Activated naive CD4-positive, alpha-beta T cell treated with anti-CD3 and anti-CD28 coated beads, Interleukin-2, amount 10 ng/mL, durations not matched to agents 7 days and 5 days (primary cell): Measurements from ENCODE around the gene MPPE1.
A peak's percentile ranks its signal among the peaks of the same experiment; 100 is the strongest.
"Not testable (repeated sequence)": the region's sequence is repeated elsewhere in the genome, so short reads cannot be mapped to it uniquely, and the experiment has no call there.

ENCODE experiments used
- CTCF ChIA-PET: fragments of 350-600 bp; sonication (Branson Sonifier 250); formaldehyde crosslinking; loops from one replicate; lab custom pipeline; 2021; ENCODE audit warnings: antibody characterized with exemption; lab: Charles Lee
- DNase-seq: peaks from one replicate; pipeline ENCODE4 v3.0.0-alpha.2; 2020
- H3K27ac Mint-ChIP-seq: one replicate; pipeline ENCODE4 v1.8.0; 2021; ENCODE audit warnings: mild to moderate bottlenecking, moderate library complexity, mixed read lengths
- H3K27me3 Mint-ChIP-seq: one replicate; pipeline ENCODE4 v1.8.0; 2021; ENCODE audit warnings: mild to moderate bottlenecking, mixed read lengths
- H3K36me3 Mint-ChIP-seq: one replicate; pipeline ENCODE4 v1.8.0; 2021; ENCODE audit warnings: mixed read lengths
- H3K4me1 Mint-ChIP-seq: one replicate; pipeline ENCODE4 v1.8.0; 2021; ENCODE audit warnings: mixed read lengths
- H3K4me3 Mint-ChIP-seq: one replicate; pipeline ENCODE4 v1.8.0; 2021; ENCODE audit warnings: mild to moderate bottlenecking, moderate library complexity, mixed read lengths
- H3K9me3 Mint-ChIP-seq: one replicate; pipeline ENCODE4 v1.8.0; 2021; ENCODE audit warnings: mixed read lengths

MPPE1 gene

GRCh38 chr18:11944786-11945185 is 36.7 kb upstream of the MPPE1 start:
- Mint-ChIP-seq H3K36me3 (no peaks in the 10 kb centered on the region), H3K4me3 (no peak overlapping the region), H3K27ac (no peak overlapping the region), H3K27me3 (no peaks in the 10 kb centered on the region), H3K9me3 (no peaks in the 10 kb centered on the region), H3K4me1 (peaks cover 21% of the 10 kb centered on the region)
- CTCF ChIA-PET: interaction anchor here (1.0 to 1.8 kb wide), 3 partner anchors 36 to 51 kb away, joined by 3 to 9 read pairs (median 3); partner anchors contain the start of gene IMPA2
- no peak for DNase-seq

- H3K27me3 Mint-ChIP-seq: no peaks in the 10 kb centered on the region
- DNase-seq: no peak
- H3K9me3 Mint-ChIP-seq: no peaks in the 10 kb centered on the region
- no peak overlapping the region for H3K27ac Mint-ChIP-seq
- peaks cover 21% of the 10 kb centered on the region for H3K4me1 Mint-ChIP-seq
- no peaks in the 10 kb centered on the region for H3K36me3 Mint-ChIP-seq
- H3K4me3 Mint-ChIP-seq: no peak overlapping the region
- CTCF ChIA-PET: interaction anchor here (1.2 to 1.8 kb wide), 2 partner anchors 49 to 51 kb away, joined by 3 to 9 read pairs; no protein-coding TSS in a partner anchor
These were observed 36.1 kb upstream of the MPPE1 start for GRCh38 chr18:11944252-11944651.

GRCh38 chr18:11943551-11943950 is 35.4 kb upstream of the MPPE1 start:
- CTCF ChIA-PET: interaction anchor here (8.4 kb wide), 1 partner anchor 51 kb away, joined by 272 read pairs; no protein-coding TSS in a partner anchor
- peaks cover 21% of the 10 kb centered on the region for H3K4me1 Mint-ChIP-seq
- H3K9me3 Mint-ChIP-seq: no peaks in the 10 kb centered on the region
- no peak overlapping the region for H3K4me3 Mint-ChIP-seq
- DNase-seq: no peak
- no peaks in the 10 kb centered on the region for H3K27me3 Mint-ChIP-seq
- H3K27ac Mint-ChIP-seq: no peak overlapping the region
- no peaks in the 10 kb centered on the region for H3K36me3 Mint-ChIP-seq

DNA sequence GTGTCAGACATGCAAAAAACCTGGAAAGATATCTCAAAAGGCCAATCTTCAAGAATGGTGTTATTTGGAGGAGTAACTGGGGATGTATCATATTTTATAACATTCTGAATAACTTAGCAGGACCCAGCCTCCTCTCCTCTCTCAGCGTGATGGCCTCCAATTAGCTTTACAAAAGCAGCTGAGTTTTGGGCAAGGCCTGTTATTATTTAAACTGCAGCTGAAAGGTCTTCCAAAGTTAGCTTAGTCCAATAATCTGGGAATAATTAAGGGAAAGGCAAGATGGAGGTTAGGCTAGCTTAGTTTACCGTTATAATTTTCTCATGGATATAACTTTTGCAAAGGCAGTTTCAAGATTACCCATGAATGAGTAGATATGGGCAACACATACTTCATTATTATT is 32.8 kb upstream of the MPPE1 start:
- CTCF ChIA-PET: interaction anchor here (0.6 to 8.4 kb wide), 4 partner anchors 41 to 99 kb away, joined by 3 to 272 read pairs (median 34); no protein-coding TSS in a partner anchor
- H3K4me3 Mint-ChIP-seq: no peak overlapping the region
- peaks cover 11% of the 10 kb centered on the region for H3K27me3 Mint-ChIP-seq
- no peak for DNase-seq
- H3K9me3 Mint-ChIP-seq: no peaks in the 10 kb centered on the region
- no peaks in the 10 kb centered on the region for H3K36me3 Mint-ChIP-seq
- peaks cover 8% of the 10 kb centered on the region for H3K4me1 Mint-ChIP-seq
- no peak overlapping the region for H3K27ac Mint-ChIP-seq

DNA sequence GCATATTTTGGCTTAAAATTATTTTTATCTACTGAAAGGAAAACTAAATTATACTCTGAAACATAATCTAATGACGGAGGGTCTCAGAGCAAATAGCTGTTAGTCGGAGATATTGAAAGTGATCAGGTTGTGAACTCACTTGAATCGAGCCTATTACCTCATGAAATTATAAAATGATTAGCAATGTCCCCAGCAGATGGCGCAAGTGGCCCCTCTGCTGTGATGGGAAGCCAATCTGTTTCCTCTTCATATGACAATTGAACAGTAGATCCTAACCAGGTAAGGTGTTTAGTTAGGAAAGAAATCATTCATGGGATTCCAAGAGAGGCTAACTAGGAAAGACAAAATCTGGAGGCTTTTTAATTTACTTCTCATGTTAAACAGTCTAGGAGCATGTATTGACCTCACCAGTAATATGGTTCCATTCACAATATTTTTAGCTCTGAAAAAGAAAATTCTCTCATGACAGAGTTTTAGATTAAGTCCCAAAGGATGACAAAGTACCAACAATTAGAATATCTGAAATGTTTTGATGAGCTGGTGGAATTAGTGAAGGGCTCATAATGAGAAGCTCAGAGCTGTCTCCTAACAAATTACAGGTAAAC is 29.9 kb upstream of the MPPE1 start:
- Mint-ChIP-seq H3K27me3 (peaks cover 11% of the 10 kb centered on the region), H3K27ac (no peak overlapping the region), H3K9me3 (no peaks in the 10 kb centered on the region), H3K4me1 (no peaks in the 10 kb centered on the region), H3K4me3 (no peak overlapping the region), H3K36me3 (no peaks in the 10 kb centered on the region)
- CTCF ChIA-PET: interaction anchor here (0.6 to 8.4 kb wide), 23 partner anchors 8 to 300 kb away, joined by 3 to 272 read pairs (median 5); partner anchors contain the start of genes IMPA2 and MPPE1
- peak; percentile 85 for DNase-seq

DNA sequence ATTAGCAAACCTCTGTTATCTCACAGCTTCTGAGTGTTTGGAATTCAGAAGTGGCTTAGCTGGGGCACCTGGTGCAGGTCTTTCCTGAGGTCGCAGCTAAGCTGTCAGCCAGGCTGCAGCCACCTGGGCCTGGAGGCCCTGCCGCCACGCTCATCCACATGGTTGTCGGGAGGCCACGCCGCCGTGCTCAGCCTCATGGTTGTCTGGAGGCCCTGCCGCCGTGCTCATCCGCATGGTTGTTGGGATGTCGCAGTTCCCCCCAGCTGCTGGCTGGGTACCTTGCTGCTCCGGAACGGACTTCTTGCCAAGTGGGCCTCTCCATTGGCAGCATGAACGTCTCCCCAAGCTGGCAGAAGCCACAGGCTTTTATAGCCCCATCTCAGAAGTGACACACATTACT is 24.3 kb upstream of the MPPE1 start:
- H3K27ac Mint-ChIP-seq: no peak overlapping the region
- CTCF ChIA-PET: interaction anchor here (1.1 kb wide), 1 partner anchor 63 kb away, joined by 4 read pairs; no protein-coding TSS in a partner anchor
- peaks cover 15% of the 10 kb centered on the region for H3K27me3 Mint-ChIP-seq
- H3K4me3 Mint-ChIP-seq: no peak overlapping the region
- no peaks in the 10 kb centered on the region for H3K4me1 Mint-ChIP-seq
- no peaks in the 10 kb centered on the region for H3K36me3 Mint-ChIP-seq
- no peaks in the 10 kb centered on the region for H3K9me3 Mint-ChIP-seq
- no peak for DNase-seq

- no peak overlapping the region for H3K4me3 Mint-ChIP-seq
- peaks cover 11% of the 10 kb centered on the region for H3K27me3 Mint-ChIP-seq
- H3K27ac Mint-ChIP-seq: no peak overlapping the region
- H3K4me1 Mint-ChIP-seq: peaks cover 3% of the 10 kb centered on the region
- CTCF ChIA-PET: interaction anchor here (1.7 to 5.1 kb wide), 2 partner anchors 10 to 67 kb away, joined by 4 to 38 read pairs; no protein-coding TSS in a partner anchor
- H3K9me3 Mint-ChIP-seq: no peaks in the 10 kb centered on the region
- no peaks in the 10 kb centered on the region for H3K36me3 Mint-ChIP-seq
- DNase-seq: no peak
These were observed 19.4 kb upstream of the MPPE1 start for GRCh38 chr18:11927497-11927896.

GRCh38 chr18:11925800-11926481 is 17.8 kb upstream of the MPPE1 start:
- Mint-ChIP-seq H3K4me1 (peaks cover 3% of the 10 kb centered on the region), H3K4me3 (no peak overlapping the region), H3K36me3 (no peaks in the 10 kb centered on the region), H3K27ac (no peak overlapping the region), H3K27me3 (peaks cover 11% of the 10 kb centered on the region), H3K9me3 (no peaks in the 10 kb centered on the region)
- no peak for DNase-seq
- CTCF ChIA-PET: interaction anchor here (5.1 kb wide), 1 partner anchor 12 kb away, joined by 38 read pairs; no protein-coding TSS in a partner anchor

DNA sequence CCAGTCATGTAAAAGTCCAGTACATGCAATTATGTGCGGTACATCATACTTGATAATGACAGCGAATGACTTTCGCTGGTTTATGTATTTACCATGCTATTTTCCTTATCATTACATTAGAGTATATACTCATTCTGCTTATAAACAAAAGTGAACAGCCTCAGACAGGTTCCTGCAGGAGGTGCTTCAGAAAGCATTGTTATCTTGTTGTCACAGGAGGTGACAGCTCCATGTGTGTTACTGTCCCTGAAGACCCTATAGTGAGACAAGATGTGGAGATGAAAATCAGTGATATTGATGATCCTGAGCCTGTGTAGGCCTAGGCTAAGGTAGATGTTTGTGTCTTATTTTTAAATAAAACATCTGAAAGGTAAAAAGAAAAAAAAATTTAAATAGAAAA is 15.3 kb upstream of the MPPE1 start:
- Mint-ChIP-seq H3K4me3 (no peak overlapping the region), H3K4me1 (peaks cover 3% of the 10 kb centered on the region), H3K9me3 (no peaks in the 10 kb centered on the region), H3K27ac (no peak overlapping the region), H3K36me3 (no peaks in the 10 kb centered on the region), H3K27me3 (peaks cover 11% of the 10 kb centered on the region)
- DNase-seq: no peak
- CTCF ChIA-PET: interaction anchor here (5.1 kb wide), 1 partner anchor 14 kb away, joined by 38 read pairs; no protein-coding TSS in a partner anchor

DNA sequence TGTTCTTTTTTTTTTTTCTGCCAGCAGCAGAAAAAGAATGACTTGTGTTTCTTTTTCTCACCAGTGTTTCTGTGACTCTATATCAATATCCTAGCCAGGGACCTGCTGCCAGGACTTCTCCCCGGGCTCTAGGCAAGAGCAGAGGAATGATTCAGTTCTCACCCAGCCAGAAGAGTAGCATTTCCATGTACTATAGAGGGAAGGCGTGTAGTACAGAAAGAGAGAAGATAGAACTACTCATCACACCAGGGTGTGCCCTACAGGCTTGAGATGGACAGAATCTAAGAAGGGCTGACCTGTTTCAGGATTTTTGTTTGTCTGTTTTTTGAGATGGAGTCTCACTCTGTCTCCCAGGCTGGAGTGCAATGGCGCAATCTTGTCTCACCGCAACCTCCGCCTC is 11.4 kb upstream of the MPPE1 start:
- H3K27ac Mint-ChIP-seq, H3K36me3 Mint-ChIP-seq, CTCF ChIA-PET, H3K4me3 Mint-ChIP-seq, H3K9me3 Mint-ChIP-seq, H3K27me3 Mint-ChIP-seq, H3K4me1 Mint-ChIP-seq, DNase-seq: not testable (repeated sequence)

- H3K4me3 Mint-ChIP-seq, H3K27me3 Mint-ChIP-seq, H3K9me3 Mint-ChIP-seq, H3K4me1 Mint-ChIP-seq, CTCF ChIA-PET, DNase-seq, H3K27ac Mint-ChIP-seq, H3K36me3 Mint-ChIP-seq: not testable (repeated sequence)
These were observed 8.8 kb upstream of the MPPE1 start for GRCh38 chr18:11916880-11917279.

DNA sequence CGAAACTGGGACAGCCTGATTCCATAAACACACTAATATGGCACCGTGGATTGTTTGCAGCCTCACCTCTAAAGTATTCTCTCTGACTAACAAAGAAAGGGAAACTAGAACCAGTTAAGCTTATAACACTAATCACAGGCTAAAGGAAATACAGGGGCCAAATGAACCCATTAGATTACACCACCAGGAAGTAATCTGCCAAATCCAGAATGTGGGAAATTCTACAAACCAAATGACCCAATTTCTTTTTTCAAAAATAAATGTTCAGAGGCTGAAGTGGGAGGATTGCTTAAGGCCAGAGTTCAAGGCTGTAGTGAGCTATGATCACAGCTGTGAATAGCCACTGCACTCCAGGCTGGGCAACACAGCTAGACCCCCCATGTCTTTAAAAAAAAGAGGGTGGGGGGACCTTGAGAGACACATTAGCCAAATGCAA is 1.5 kb upstream of the MPPE1 start:
- Mint-ChIP-seq H3K4me1 (peaks cover 29% of the 10 kb centered on the region), H3K36me3 (peaks cover 8% of the 10 kb centered on the region), H3K27me3 (no peaks in the 10 kb centered on the region), H3K9me3 (no peaks in the 10 kb centered on the region), H3K4me3 (peak overlapping the region; percentile 12), H3K27ac (no peak overlapping the region)
- CTCF ChIA-PET: interaction anchor here (0.7 kb wide), 1 partner anchor 67 kb away, joined by 3 read pairs; no protein-coding TSS in a partner anchor
- no peak for DNase-seq

DNA sequence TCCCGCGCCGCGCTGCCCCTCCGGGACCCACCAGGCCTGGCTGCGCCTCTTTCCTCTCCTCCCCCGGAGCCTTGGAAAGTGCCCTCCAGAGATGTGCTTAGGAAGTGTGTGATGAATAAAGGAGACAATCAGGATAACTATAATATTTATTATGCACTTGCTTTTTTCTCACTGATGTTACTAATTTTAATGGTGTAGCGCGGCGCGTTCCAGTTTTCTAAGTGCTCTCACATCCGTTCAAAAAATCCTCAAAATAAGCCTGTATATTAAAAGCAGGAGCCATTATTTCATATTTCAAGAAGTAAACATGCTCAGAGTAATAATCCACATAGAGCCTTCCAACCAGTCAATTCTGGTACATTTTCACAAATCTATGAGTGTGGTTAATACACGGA is 941 bp upstream of the MPPE1 start:
- Mint-ChIP-seq H3K9me3 (no peaks in the 10 kb centered on the region), H3K27ac (peak overlapping the region; percentile 91), H3K27me3 (no peaks in the 10 kb centered on the region), H3K36me3 (peaks cover 8% of the 10 kb centered on the region), H3K4me1 (peaks cover 29% of the 10 kb centered on the region), H3K4me3 (peak overlapping the region; percentile 84)
- CTCF ChIA-PET: interaction anchor here (1.1 kb wide), 1 partner anchor 29 kb away, joined by 5 read pairs; no protein-coding TSS in a partner anchor
- DNase-seq: no peak
